HG02759 (cell line): ENCODE data around the gene BTN2A1.
"Not testable (repeated sequence)": the region's sequence is repeated elsewhere in the genome, so short reads cannot be mapped to it uniquely, and the experiment has no call there.

Source experiments
- ATAC-seq: cut with Tn5 transposase; IDR thresholded peaks from one replicate; pipeline ENCODE4 v1.9.1; 2021; ENCODE audit warnings: mild to moderate bottlenecking, moderate library complexity; ENCODE audit not compliant: unreplicated experiment

BTN2A1 gene

DNA sequence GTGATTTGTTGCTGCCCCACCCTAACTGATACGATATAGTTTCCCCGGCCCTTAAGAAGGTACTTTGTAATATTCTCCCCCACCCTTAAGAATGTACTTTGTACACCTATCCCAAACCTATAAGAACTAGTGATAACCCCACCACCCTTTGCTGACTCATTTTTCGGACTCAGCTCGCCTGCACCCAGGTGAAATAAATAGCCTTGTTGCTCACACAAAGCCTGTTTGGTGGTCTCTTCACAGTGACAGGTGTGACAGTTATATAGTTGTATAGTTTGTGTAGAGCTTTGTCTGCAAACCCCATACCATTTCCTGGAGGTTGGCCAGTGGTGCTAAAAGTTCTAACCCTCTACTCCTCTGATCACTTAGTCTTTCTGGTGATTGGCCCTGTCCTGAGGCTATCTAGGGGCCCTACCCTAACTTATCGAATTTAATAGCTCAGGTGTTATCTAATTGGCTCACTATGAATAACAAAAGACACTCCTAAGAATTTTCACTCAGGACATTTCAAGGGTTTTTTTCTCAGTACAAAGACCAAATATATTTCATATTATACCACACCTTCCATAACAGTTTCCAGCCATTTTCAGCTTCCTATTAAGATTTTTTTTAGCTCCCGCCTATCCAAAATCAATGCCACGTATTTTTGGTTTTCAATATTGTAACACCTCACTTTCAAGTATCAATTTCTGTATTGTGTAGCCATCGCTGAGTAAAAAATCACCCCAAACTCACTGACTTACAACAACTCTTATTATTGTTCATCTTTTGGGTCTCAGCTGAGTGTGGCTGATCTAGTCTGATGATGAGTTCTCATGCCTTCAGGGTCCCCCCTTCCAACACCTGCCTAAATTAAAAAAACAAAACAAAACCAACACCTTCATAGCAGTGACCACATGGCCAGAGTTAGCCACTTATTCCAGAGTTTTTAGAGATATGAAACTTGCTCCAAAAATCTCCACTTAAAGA is 32.5 kb downstream of the BTN2A1 start:
- ATAC-seq = no peak

DNA sequence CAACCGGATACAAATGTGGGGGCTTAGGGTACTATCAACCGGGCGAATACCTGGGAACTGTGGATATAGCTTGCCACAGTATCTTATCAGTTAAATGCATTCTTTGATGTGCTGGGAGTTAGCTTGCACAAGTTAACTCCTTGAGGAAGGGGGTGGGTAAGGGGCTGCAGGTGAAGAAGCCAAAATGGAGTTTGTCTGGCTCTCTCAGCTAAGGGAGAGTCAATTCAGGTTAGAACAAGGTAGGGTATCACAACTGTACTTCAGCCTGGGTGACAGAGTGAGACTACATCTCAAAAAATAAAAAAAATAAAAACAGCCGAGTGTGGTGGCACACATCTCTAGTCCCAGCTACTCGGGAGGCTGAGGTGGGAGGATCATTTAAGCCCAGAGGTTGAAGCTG is 33.8 kb downstream of the BTN2A1 start:
- ATAC-seq = no peak

DNA sequence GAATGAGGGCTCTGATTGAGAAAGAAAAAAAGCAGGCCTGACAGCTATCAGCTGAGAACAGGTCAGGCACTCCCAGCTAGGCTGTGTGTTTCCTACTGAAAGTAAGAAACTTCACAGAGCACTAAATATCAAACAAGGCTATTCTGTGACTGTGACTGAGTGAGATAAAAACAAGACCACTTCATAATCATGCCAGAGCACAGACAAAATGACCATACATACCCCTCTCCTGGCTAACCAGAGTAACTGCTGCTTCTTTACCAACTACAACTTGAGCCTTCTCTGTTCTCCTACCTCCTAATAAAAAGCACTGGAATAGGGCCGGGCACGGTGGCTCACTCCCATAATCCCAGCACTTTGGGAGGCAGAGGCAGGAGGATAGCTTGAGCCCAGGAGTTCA is 35.5 kb downstream of the BTN2A1 start:
- no peak for ATAC-seq

DNA sequence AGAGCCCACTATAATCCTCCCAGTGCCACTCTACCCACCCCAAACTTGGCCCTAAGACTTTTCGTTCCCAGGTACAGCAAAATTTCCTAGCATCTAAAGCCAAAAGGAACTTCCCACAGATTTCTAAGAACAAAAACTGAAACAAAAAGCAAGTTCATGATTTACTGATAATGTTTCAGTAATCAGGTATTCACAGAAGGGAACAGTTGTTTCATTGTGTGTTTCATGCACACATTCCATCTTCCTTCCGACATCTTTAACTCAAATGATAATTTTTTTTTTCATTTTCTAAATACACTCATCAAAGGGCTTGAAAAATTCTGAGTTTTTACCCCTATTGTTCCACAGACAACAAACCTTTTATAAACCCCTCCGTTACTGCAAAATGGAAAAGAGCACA is 36.4 kb downstream of the BTN2A1 start:
- no peak for ATAC-seq

DNA sequence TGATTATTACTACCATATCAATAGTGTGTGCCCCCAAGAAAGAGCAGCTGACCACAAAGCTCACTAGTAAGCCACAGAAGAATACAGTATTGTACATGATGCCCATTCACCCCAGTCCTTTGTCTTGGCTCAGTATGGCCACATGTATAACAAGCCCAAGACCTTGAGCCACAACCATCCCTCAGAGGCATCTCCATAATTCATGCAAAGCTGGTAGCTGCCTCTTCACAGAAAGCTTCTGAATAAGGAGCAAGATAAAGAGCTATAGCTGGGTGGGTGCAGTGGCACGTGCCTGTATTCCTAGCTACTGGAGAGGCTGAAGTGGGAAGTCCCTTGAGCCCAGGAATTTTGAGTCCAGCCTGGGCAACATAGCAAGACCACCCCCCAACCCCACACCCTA is 37.5 kb downstream of the BTN2A1 start:
- ATAC-seq = no peak

DNA sequence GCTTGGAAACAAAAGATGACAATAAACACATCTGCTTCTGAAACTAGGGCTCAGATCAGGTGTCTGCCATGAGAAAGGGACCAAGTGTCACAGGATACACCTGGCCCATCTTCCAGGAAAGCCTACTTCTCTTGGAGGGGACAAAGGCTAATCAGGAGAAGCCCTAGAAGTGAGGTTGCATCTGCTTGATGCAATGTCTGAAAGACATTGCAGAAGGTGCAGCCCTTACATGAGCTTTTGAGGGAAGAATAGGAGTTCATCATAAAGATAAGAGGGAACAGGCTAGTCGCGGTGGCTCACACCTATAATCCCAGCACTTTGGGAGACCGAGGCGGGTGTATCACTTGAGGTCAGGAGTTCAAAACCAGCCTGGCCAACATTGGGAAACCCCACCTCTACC is 39.9 kb downstream of the BTN2A1 start:
- ATAC-seq = no peak

DNA sequence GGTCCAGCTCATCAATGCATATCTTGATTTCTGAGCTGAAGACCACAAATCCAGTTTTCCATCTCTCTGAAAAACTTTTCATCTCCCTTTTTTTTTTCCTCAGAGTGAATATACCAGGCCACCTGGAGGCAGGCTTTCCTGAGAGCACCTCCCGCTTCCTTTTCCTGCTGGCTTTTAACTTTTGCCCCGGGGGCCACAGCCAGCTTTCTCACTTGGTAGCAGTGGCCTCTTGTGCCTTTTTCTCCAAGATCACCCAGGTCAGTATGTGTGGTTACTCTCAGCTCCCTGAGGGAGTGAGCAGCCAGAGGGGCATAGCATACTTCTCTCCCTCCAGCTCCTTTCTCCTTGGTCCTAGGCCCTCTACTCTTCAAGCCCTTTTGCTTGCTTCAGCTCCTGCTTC is 42.3 kb downstream of the BTN2A1 start, which contains the start of gene BTN1A1:
Gene BTN1A1 (plus strand): TSS at position 202 of the 400 bp plus-strand sequence. CDS start 984 bp downstream, outside the sequence.
- ATAC-seq = no peak

DNA sequence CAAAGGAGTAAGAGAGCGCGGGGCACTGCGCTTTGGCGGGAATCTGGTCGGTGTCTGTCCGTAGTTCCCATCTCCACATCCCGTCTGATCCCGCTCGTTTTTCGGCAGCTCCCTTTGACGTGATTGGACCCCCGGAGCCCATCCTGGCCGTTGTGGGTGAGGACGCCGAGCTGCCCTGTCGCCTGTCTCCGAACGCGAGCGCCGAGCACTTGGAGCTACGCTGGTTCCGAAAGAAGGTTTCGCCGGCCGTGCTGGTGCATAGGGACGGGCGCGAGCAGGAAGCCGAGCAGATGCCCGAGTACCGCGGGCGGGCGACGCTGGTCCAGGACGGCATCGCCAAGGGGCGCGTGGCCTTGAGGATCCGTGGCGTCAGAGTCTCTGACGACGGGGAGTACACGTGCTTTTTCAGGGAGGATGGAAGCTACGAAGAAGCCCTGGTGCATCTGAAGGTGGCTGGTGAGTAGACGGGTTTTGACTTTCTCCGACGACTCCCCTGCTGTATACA is 43.8 kb downstream of the BTN2A1 start:
- no peak for ATAC-seq

DNA sequence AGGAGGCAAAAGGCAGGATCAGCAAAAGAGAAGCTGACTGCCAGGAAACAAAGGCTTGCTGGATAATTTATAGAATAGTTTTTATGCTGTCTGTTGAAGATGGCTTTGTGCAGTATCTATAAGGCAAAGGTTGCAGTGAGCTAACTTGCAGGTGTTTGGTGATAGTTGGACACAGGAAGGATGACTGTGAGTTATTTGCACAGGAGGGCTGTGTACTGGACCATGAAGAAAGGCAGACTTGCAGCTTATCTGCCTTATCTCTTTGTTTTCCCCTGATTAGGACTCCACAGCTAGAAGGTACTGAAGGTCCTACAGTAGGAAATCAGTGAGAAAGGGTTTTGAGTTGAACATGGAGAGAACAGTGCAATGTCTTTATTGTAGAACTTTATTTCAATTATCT is 44.4 kb downstream of the BTN2A1 start:
- no peak for ATAC-seq

DNA sequence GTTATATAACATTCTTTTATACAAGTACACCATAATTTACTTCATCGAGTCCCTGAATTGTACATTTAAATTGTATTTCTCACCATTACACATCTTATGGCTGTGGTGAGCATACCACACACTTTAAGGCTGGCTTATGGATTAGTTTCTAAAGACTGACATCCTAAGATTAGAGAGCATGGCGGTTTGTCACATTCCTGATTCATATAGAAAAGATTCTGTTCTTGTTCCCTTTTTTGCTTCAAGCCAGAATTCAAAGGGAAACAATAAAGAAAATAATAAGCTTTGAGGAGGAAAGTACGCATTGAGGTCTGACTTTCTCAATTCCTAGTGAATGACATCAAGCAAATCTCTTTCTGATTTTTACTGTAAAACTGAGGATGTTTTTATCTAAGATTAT is 44.9 kb downstream of the BTN2A1 start:
- ATAC-seq = no peak

DNA sequence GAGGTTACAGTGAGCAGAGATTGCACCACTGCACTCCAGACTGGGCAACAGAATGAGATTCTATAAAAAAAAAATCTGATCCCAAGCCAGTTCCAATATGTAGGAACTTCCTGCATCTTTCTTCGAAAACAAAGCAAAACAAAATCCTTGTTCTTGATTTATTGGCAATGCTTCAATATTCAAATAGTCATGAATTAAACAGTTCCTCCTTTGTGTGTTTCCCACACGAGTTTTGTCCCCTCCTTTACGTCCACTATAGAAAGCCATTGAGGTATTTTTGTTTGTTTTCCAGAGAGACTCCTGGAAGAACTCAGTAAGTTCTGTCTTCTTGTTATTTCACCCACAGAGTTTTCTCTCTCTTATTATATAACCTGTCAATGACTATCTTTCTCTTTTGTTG is 49.9 kb downstream of the BTN2A1 start:
- no peak for ATAC-seq

DNA sequence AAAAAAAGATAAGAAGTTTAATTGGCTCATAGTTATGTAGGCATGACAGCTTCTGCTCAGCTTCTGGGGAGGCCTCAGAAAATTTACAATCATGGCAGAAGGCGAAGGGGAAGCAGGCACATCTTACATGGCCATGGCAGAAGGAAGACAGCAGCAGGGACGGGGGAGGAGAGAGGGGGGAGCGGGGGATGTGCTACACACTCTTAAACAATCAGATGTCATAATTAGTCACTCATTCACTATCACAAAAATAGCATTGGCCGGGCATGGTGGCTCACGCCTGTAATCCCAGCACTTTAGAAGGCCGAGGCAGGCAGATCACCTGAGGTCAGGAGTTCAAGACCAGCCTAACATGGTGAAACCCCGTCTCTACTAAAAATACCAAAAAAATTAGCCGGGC is 53.3 kb downstream of the BTN2A1 start:
- not testable (repeated sequence) for ATAC-seq

DNA sequence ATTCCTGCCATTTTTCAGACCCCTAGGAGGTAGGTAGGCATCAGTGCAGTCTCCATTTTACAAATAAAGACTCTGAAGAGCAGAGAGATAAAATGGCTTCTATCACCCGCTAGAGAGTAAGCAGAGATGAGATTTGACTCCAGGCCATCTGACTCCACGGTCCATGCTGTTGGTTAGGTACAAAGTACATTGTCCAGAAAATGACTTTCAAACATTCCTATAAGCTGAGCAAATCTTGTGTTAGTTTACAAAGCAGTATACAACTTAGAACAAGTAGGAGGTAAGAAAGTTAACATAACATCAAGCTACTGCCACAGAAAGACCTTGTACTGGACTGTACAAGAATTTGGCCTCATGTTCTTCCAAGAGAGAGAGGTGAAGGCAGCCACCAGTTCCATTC is 57.2 kb downstream of the BTN2A1 start:
- ATAC-seq = no peak

DNA sequence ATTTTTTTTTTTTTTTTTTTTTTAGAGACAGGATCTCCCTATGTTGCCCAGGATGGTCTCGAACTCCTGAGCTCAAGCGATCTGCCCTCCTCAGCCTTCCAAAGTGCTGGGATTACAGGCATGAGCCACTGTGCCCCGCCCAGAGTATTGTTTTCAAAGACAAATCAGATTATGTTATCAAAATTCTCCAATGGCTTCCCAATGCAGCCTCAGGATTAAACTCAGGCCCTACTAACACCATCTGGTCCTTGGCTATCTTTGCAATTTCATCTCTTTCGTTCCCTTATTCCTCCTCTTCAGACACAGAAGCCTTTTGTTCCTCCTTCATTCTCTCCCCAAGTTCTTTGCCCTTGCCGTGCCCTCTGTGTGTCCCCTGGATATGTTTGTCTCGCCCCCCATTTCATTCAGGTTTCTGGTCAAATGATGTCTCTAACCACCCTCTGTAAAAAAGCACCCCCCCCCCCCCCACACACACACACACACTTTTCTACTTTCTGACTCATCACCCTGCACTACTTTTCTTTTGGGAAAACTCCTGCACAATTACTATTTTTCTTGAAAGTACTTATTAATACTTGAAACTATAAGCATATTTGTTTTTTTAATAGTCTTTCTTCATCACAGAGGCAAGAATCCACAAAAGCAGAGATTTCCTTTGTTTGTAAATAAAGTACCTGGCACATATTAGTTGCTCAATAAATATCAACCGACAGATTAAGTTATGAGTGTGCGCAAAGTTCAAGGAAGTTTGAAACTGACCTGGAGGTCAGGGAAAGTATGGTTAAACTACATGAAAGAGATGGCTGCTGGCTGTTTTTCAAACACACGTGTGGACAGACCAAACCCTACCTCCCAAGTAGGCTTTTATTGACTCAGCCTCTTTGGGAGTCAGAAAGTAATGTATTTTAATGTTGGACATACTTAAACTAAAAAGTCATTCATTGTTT is 59.0 kb downstream of the BTN2A1 start:
- ATAC-seq = no peak
